HUES6 (cell line): ENCODE data around the gene MAN1B1.

Experiments
- H3K27ac ChIP-seq: 2 replicates; pipeline ENCODE4 v1.7.0; 2013; ENCODE audit warnings: low read depth, mild to moderate bottlenecking, low read length, inconsistent platforms
- H3K27me3 ChIP-seq: 2 replicates; pipeline ENCODE4 v1.6.1; 2013; ENCODE audit warnings: low read length; ENCODE audit not compliant: control insufficient read depth, insufficient read depth
- H3K36me3 ChIP-seq: 2 replicates; pipeline ENCODE4 v1.6.1; 2013; ENCODE audit warnings: low read length; ENCODE audit not compliant: control insufficient read depth, insufficient read depth
- H3K4me1 ChIP-seq: 2 replicates; pipeline ENCODE4 v1.6.1; 2013; ENCODE audit warnings: low read length; ENCODE audit not compliant: control insufficient read depth, insufficient read depth
- H3K4me3 ChIP-seq: 2 replicates; pipeline ENCODE4 v1.5.1; 2013; ENCODE audit warnings: low read depth, low read length
- H3K9ac ChIP-seq: one replicate; pipeline ENCODE4 v1.6.1; 2013; ENCODE audit warnings: mild to moderate bottlenecking, low read length
- H3K9me3 ChIP-seq: 2 replicates; pipeline ENCODE4 v1.6.1; 2013; ENCODE audit warnings: low read depth, low read length; ENCODE audit not compliant: control insufficient read depth, insufficient read depth

MAN1B1 gene

GRCh38 chr9:137095664-137096517 lies 9.1 kb downstream of the MAN1B1 start:
- Histone ChIP-seq H3K36me3 (peaks cover 47% of the 10 kb centered on the region), H3K27ac (no peak overlapping the region), H3K4me1 (no peaks in the 10 kb centered on the region), H3K9me3 (no peaks in the 10 kb centered on the region), H3K9ac (no peak overlapping the region), H3K4me3 (no peak overlapping the region), H3K27me3 (no peaks in the 10 kb centered on the region)

- Histone ChIP-seq H3K9me3 (peaks cover 7% of the 10 kb centered on the region), H3K27me3 (no peaks in the 10 kb centered on the region), H3K9ac (no peak overlapping the region), H3K27ac (no peak overlapping the region), H3K36me3 (peaks cover 55% of the 10 kb centered on the region), H3K4me3 (no peak overlapping the region), H3K4me1 (no peaks in the 10 kb centered on the region)
Measured at GRCh38 chr9:137096785-137097546, 10.2 kb downstream of the MAN1B1 start.

- H3K27ac ChIP-seq, result no peak overlapping the region
- no peaks in the 10 kb centered on the region for H3K4me1 ChIP-seq
- H3K9ac ChIP-seq, result no peak overlapping the region
- no peaks in the 10 kb centered on the region for H3K27me3 ChIP-seq
- peaks cover 64% of the 10 kb centered on the region for H3K36me3 ChIP-seq
- H3K9me3 ChIP-seq, result peaks cover 16% of the 10 kb centered on the region
- no peak overlapping the region for H3K4me3 ChIP-seq
Measured at GRCh38 chr9:137097761-137098462, 11.1 kb downstream of the MAN1B1 start.

DNA sequence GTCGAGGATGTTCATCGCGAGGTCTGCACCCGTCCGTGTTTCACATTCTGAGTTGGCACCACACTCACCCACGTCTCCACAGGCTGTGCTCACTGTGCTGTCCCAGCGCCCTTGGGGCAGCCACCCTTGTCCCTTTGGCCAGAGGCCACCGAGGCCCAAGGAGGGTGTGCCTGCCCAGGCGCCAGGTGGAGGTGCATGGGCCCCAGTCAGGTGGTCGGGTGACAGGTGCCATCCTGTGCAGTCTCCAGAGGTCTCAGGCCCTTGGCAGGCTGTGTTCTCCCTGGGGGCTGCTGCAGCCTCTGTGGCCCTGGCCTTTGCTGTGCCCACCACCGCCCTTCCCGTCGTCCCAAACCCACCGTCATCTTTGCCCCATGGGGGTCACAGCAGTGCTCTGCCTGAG lies 12.4 kb downstream of the MAN1B1 start:
- Histone ChIP-seq H3K27me3 (no peaks in the 10 kb centered on the region), H3K9ac (no peak overlapping the region), H3K4me1 (no peaks in the 10 kb centered on the region), H3K36me3 (peaks cover 76% of the 10 kb centered on the region), H3K9me3 (peaks cover 24% of the 10 kb centered on the region), H3K27ac (no peak overlapping the region), H3K4me3 (no peak overlapping the region)

DNA sequence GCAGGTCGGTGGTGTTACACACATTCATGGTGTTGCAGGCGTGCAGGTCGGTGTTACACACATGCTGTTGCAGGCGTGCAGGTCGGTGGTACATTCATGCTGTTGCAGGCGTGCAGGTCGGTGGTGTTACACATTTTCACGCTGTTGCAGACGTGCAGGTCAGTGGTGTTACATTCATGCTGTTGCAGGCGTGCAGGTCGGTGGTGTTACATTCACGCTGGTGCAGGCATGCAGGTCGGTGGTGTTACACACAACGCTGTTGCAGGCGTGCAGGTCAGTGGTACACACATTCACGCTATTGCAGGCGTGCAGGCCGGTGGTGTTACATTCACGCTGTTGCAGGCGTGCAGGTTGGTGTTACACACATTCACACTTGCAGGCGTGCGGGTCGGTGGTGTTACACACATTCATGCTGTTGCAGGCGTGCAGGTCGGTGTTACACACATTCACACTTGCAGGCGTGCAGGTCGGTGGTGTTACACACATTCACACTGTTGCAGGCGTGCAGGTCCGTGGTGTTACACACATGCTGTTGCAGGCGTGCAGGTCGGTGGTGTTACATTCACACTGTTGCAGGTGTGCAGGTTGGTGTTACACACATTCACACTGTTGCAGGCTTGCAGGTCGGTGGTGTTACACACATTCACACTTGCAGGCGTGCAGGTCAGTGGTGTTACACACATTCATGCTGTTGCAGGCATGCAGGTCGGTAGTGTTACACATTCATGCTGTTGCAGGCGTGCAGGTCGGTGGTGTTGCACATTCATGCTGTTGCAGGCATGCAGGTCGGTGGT lies 16.6 kb downstream of the MAN1B1 start:
- Histone ChIP-seq H3K27ac (no peak overlapping the region), H3K27me3 (no peaks in the 10 kb centered on the region), H3K4me3 (no peak overlapping the region), H3K9ac (no peak overlapping the region), H3K9me3 (peaks cover 24% of the 10 kb centered on the region), H3K4me1 (no peaks in the 10 kb centered on the region), H3K36me3 (peaks cover 87% of the 10 kb centered on the region)

GRCh38 chr9:137105814-137106661 lies 19.3 kb downstream of the MAN1B1 start:
- no peak overlapping the region for H3K9ac ChIP-seq
- no peaks in the 10 kb centered on the region for H3K27me3 ChIP-seq
- no peak overlapping the region for H3K4me3 ChIP-seq
- H3K27ac ChIP-seq, result no peak overlapping the region
- H3K4me1 ChIP-seq, result no peaks in the 10 kb centered on the region
- H3K36me3 ChIP-seq, result peaks cover 75% of the 10 kb centered on the region
- H3K9me3 ChIP-seq, result peaks cover 24% of the 10 kb centered on the region

DNA sequence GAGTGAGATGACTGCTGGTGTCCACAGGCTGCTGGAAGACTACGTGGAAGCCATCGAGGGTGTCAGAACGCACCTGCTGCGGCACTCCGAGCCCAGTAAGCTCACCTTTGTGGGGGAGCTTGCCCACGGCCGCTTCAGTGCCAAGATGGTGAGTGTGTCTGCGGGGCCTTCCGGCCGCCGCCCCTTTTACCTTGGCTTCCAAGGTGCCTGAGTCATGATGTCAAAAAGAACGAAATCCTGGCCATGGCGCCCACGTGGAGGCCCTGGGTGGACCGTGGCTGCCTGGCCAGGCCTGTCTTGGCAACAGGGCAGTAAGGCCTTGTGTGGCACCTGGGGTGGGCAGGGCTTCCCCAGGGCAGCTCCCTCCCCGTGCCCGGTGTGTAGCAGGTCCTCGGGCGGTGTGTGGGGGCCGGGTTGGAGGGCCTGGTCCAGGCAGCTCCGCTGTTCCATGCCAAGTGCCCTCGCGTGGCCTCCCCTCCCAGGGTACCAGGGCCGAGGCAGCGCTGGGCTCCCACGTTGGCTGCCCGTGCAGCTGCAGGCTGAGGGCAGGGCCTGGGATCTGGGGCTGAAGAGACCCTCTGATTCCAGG lies 20.0 kb downstream of the MAN1B1 start:
- H3K36me3 ChIP-seq, result peaks cover 68% of the 10 kb centered on the region
- H3K4me1 ChIP-seq, result no peaks in the 10 kb centered on the region

DNA sequence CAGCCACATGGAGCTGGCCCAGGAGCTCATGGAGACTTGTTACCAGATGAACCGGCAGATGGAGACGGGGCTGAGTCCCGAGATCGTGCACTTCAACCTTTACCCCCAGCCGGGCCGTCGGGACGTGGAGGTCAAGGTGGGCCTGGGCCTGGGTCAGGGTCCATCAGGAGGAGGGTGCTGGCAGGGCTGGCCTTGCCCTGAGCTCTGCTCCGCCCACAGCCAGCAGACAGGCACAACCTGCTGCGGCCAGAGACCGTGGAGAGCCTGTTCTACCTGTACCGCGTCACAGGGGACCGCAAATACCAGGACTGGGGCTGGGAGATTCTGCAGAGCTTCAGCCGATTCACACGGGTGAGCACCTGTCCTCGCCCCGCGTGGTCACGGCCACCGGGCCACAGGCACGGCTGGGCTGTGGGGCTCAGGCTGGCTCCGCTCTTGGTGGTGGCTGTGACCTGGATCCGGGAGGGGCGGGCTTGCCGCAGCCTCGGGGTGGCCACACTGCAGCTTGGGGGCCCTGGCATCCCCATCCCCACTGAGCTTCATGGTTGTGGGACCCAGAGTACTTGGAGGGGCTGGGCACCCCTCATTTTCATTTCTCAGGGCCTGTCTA lies 20.6 kb downstream of the MAN1B1 start:
- Histone ChIP-seq H3K4me1 (no peaks in the 10 kb centered on the region), H3K27ac (no peak overlapping the region), H3K36me3 (peaks cover 61% of the 10 kb centered on the region), H3K9me3 (peaks cover 12% of the 10 kb centered on the region), H3K27me3 (no peaks in the 10 kb centered on the region), H3K9ac (no peak overlapping the region), H3K4me3 (no peak overlapping the region)

More for the DNA sequence above, 20.0 kb downstream of the MAN1B1 start:
- Histone ChIP-seq H3K4me3 (no peak overlapping the region), H3K27ac (no peak overlapping the region), H3K27me3 (no peaks in the 10 kb centered on the region), H3K9ac (no peak overlapping the region), H3K9me3 (peaks cover 19% of the 10 kb centered on the region)

DNA sequence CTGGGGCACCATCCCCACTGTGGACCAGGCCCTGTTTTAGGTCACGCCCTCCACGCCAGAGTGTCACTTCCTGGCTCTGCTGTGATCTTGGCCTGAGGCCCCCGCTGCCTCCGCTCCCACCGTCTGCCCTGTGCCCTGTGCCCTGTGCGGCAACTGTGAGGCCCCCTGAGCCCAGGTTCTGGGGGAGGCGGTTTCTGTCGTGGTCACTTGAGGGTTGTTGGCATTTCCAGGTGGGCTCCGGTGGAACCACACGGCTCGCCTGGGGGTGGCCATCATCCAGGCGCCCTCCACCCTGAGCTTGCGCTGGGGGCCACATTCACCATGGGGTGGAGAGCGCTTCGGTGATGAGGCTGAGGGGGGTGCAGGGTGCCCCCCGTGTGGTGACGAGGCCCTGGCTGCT lies 21.2 kb downstream of the MAN1B1 start:
- Histone ChIP-seq H3K4me3 (no peak overlapping the region), H3K9me3 (peaks cover 6% of the 10 kb centered on the region; the same call in 1 of the 2 replicates), H3K9ac (no peak overlapping the region), H3K4me1 (no peaks in the 10 kb centered on the region), H3K36me3 (peaks cover 56% of the 10 kb centered on the region), H3K27me3 (peaks cover 5% of the 10 kb centered on the region), H3K27ac (no peak overlapping the region)
